Parathyroid adenoma (tissue), 2 donors: ENCODE data around the gene TBC1D12.

Source experiments
- H2AFZ ChIP-seq: fragments of 300-600 bp; sonication (generic); one replicate; pipeline ENCODE4 v1.7.0; 2017; ENCODE audit warnings: antibody characterized with exemption, mild to moderate bottlenecking
- H3K27ac ChIP-seq: fragments of 300-600 bp; sonication (generic); one replicate; pipeline ENCODE4 v1.7.0; 2017
- H3K27me3 ChIP-seq: fragments of 300-600 bp; sonication (generic); one replicate; pipeline ENCODE4 v1.7.0; 2017; ENCODE audit warnings: low read length; ENCODE audit not compliant: control insufficient read depth, insufficient read depth
- H3K36me3 ChIP-seq: fragments of 300-600 bp; sonication (generic); one replicate; pipeline ENCODE4 v1.7.0; 2017; ENCODE audit warnings: low read length; ENCODE audit not compliant: control insufficient read depth, insufficient read depth
- H3K4me1 ChIP-seq: fragments of 300-600 bp; sonication (generic); one replicate; pipeline ENCODE4 v1.7.0; 2017; ENCODE audit warnings: control low read depth
- H3K4me2 ChIP-seq: fragments of 300-600 bp; sonication (generic); one replicate; pipeline ENCODE4 v1.7.0; 2017; ENCODE audit warnings: low read length
- H3K4me3 ChIP-seq: fragments of 300-600 bp; sonication (generic); one replicate; pipeline ENCODE4 v1.7.0; 2017; ENCODE audit warnings: low read depth, low read length
- H3K79me2 ChIP-seq: fragments of 300-600 bp; sonication (generic); one replicate; pipeline ENCODE4 v1.7.0; 2017; ENCODE audit warnings: control low read depth
- H3K9ac ChIP-seq: fragments of 300-600 bp; sonication (generic); one replicate; pipeline ENCODE4 v1.7.0; 2017; ENCODE audit warnings: mild to moderate bottlenecking
- H3K9me3 ChIP-seq: fragments of 300-600 bp; sonication (generic); one replicate; pipeline ENCODE4 v1.7.0; 2017; ENCODE audit warnings: low read length; ENCODE audit not compliant: control insufficient read depth
- TF ChIP-seq, protein P1 (sequence below): fragments of 300-600 bp; sonication (generic); IDR thresholded peaks from one replicate; pipeline ENCODE4 v1.7.0; 2017; ENCODE audit warnings: antibody characterized with exemption, mild to moderate bottlenecking
- donor health status: primary hyperparathyroidism.

The TBC1D12 gene

DNA sequence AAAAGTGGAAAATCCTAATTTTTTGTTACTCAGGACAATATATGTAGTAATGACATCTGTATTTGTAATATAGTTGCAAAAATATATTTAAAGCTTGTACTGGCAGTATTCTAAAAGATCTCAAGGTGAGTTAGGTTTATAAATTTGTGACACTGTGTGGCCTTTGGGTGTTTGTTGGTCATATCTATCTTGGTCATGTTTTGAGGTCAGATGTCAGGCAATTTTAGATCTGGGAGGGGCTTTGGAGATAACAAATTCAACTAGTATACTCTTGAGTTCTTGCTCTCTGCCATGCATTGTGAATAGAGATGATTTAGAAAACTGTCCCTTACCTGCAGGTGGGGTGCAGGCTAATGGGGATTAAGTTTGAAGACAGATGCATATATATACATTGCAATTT, 3.1 kb downstream of the TBC1D12 start:
- TF ChIP-seq, protein P1, sequence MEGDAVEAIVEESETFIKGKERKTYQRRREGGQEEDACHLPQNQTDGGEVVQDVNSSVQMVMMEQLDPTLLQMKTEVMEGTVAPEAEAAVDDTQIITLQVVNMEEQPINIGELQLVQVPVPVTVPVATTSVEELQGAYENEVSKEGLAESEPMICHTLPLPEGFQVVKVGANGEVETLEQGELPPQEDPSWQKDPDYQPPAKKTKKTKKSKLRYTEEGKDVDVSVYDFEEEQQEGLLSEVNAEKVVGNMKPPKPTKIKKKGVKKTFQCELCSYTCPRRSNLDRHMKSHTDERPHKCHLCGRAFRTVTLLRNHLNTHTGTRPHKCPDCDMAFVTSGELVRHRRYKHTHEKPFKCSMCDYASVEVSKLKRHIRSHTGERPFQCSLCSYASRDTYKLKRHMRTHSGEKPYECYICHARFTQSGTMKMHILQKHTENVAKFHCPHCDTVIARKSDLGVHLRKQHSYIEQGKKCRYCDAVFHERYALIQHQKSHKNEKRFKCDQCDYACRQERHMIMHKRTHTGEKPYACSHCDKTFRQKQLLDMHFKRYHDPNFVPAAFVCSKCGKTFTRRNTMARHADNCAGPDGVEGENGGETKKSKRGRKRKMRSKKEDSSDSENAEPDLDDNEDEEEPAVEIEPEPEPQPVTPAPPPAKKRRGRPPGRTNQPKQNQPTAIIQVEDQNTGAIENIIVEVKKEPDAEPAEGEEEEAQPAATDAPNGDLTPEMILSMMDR = no peak
- Histone ChIP-seq H3K4me2 (no peak overlapping the region), H3K27me3 (no peaks in the 10 kb centered on the region), H3K9me3 (no peaks in the 10 kb centered on the region), H3K4me1 (no peaks in the 10 kb centered on the region), H3K79me2 (peaks cover 36% of the 10 kb centered on the region), H3K27ac (no peak overlapping the region), H3K9ac (no peak overlapping the region), H2AFZ (no peak overlapping the region), H3K4me3 (no peak overlapping the region), H3K36me3 (no peaks in the 10 kb centered on the region)

DNA sequence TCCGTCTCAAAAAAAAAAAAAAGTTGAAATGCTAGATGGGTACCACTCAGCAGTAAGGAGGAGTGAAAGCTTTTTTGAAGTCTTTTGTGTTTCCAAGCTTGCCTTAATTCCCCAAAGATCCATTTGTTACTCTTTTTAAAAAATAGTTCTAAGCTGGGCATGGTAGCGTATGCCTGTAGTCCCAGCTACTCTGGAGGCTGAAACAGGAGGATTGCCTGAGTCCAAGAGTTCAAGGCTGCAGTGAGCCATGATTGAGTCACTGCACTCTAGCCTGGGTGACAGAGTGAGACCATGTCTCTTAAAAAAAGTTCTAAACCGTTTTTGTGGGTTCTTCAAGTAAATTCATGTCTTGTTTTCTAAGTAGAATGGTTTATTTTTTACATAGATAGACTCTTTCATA, 5.3 kb downstream of the TBC1D12 start:
- Histone ChIP-seq H3K9ac (no peak overlapping the region), H3K27ac (no peak overlapping the region), H3K4me3 (no peak overlapping the region), H3K4me2 (no peak overlapping the region), H2AFZ (no peak overlapping the region), H3K79me2 (peaks cover 52% of the 10 kb centered on the region), H3K4me1 (no peaks in the 10 kb centered on the region), H3K9me3 (no peaks in the 10 kb centered on the region), H3K36me3 (no peaks in the 10 kb centered on the region), H3K27me3 (no peaks in the 10 kb centered on the region)
- TF ChIP-seq, protein P1 = no peak

DNA sequence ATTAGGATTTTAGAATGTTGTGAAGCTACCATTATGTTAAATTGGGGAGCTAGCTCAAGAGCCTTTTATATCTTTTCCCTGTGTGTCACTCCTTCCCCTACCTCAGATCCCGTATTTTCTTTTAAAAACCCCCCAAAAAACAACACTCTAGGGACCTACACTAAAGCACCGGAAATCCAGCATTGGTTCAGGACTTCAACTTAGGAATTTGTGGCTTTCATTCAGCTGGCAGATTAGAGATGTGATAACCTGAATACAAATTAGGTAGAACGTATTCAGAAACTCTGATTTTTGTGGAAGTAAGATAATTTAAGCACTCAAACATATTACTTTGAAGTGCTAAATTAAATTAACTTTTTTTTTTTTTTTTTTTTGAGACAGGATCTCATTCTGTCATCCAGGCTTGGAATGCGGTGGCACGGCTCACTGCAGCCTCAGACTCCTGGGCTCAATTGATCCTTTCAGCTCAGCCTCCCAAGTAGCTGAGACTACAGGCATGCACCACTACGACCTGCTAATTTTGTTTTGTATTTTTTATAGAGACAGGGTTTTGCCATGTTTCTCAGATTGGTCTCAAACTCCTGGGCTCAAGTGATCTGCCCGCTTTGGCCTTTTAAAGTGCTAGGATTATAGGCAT, 6.8 kb downstream of the TBC1D12 start:
- Histone ChIP-seq H3K4me2 (peak overlapping the region; percentile 43), H3K9ac (no peak overlapping the region), H3K36me3 (no peaks in the 10 kb centered on the region), H3K4me3 (no peak overlapping the region), H3K27me3 (no peaks in the 10 kb centered on the region), H3K4me1 (no peaks in the 10 kb centered on the region), H2AFZ (no peak overlapping the region), H3K27ac (no peak overlapping the region), H3K9me3 (no peaks in the 10 kb centered on the region), H3K79me2 (peaks cover 52% of the 10 kb centered on the region)
- TF ChIP-seq, protein P1 = no peak

DNA sequence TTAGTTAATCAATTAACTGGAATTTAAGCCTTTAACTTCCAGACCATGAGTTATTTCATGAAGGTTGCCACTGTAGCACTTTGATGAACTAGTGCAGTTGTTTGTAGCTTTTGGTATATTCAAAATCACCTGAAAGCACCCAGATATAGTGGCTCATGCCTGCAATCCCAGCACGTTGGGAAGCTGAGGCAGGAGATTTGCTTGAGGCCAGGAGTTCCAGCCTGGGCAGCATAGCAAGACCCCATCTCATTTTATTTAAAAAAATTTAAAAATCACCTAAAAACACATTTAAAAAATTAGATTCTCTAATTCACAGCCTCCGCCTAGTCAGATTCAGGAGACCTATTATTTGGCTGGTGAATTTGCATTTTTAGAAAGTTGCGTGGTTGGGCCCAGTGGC, 9.0 kb downstream of the TBC1D12 start:
- H3K27me3 ChIP-seq = no peaks in the 10 kb centered on the region
- no peaks in the 10 kb centered on the region for H3K36me3 ChIP-seq
- no peak overlapping the region for H3K9ac ChIP-seq
- TF ChIP-seq, protein P1 = no peak
- H3K4me2 ChIP-seq = no peak overlapping the region
- H3K4me3 ChIP-seq = no peak overlapping the region
- H3K27ac ChIP-seq = no peak overlapping the region
- peaks cover 3% of the 10 kb centered on the region for H3K9me3 ChIP-seq
- H3K4me1 ChIP-seq = peaks cover 4% of the 10 kb centered on the region
- no peak overlapping the region for H2AFZ ChIP-seq
- H3K79me2 ChIP-seq = peaks cover 39% of the 10 kb centered on the region

DNA sequence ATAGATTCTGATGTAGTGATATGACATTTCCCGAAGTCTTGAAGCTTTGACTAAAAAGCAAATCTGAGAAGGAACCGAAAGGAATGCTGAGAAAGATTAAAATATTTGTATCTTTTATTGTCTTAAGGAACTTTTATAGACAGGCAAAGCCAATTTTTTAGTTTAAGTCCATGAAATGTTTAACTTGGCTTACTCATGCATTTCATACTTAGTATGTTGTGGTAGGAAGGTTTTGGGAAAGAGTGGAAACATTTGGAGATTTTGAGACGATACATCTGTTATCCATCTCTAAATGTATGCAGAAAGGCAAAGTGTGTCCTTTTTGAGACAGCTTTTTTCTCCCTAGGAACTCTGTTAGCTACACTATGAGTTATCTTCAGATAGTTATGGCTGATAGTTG, 10.1 kb downstream of the TBC1D12 start:
- Histone ChIP-seq H3K79me2 (peaks cover 31% of the 10 kb centered on the region), H3K4me1 (peaks cover 4% of the 10 kb centered on the region), H3K36me3 (no peaks in the 10 kb centered on the region), H3K27me3 (no peaks in the 10 kb centered on the region), H3K9me3 (peaks cover 3% of the 10 kb centered on the region), H3K27ac (no peak overlapping the region), H3K9ac (no peak overlapping the region), H3K4me2 (no peak overlapping the region), H2AFZ (no peak overlapping the region), H3K4me3 (no peak overlapping the region)
- TF ChIP-seq, protein P1 = no peak
